Ovary (tissue), 3 donors: ENCODE results near the gene PTGDR.

ENCODE experiments used
- CTCF ChIP-seq, 3 donors: fragments of 450-650 bp in 2 of 3; fragments of 200-600 bp in 1 of 3; IDR thresholded peaks; one replicate each; pipeline versions ENCODE4 v1.5.1 to v1.8.0; 2016 to 2022; ENCODE audit warnings: antibody characterized with exemption in 3 of 3, mild to moderate bottlenecking in 1 of 3
- EP300 ChIP-seq: sonication (generic); formaldehyde crosslinking; IDR thresholded peaks from one replicate; pipeline ENCODE4 v1.6.1; 2017; ENCODE audit warnings: antibody characterized with exemption
- POLR2A ChIP-seq: fragments of 450-650 bp; IDR thresholded peaks from one replicate; pipeline ENCODE4 v1.6.1; 2017; ENCODE audit warnings: antibody characterized with exemption, mild to moderate bottlenecking, moderate library complexity
- donor health status: DM: no; HTN: no; CAD: no.

- TF ChIP-seq CTCF (IDR thresholded peaks at IDR 0.05): no peak
- no peak for TF ChIP-seq POLR2A
- TF ChIP-seq EP300: no peak
Measured at GRCh38 chr14:52235434-52235833, 32.1 kb upstream of the PTGDR start.
